NCI-H510A (cell line): Measurements from ENCODE around the gene ADCY9.
"Not testable (repeated sequence)": the region's sequence is repeated elsewhere in the genome, so short reads cannot be mapped to it uniquely, and the experiment has no call there.

Experiments used
- DNase-seq: peaks from one replicate; lab custom pipeline; 2025; lab: John Stamatoyannopoulos, UW

Gene ADCY9

DNA sequence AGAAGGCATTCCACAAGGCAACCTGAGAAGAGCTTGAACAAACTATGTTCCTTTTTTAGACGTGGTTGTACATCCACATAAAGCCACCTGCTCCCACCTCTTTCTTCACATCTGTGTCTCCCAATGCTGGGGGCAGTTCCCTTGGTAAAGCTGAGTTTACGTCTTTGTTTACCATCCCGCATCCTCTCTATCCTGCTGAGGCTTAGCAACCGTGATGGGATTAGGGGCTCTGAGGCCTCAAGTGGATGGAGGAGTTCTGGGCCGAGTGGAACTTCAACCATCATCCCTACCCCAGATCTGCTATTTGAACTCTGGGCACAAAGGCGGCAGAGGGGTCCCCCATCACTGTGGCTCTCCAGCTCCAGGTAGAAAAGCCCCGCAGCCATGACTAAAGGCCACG is 141.5 kb downstream of the ADCY9 start:
- no peak for DNase-seq

DNA sequence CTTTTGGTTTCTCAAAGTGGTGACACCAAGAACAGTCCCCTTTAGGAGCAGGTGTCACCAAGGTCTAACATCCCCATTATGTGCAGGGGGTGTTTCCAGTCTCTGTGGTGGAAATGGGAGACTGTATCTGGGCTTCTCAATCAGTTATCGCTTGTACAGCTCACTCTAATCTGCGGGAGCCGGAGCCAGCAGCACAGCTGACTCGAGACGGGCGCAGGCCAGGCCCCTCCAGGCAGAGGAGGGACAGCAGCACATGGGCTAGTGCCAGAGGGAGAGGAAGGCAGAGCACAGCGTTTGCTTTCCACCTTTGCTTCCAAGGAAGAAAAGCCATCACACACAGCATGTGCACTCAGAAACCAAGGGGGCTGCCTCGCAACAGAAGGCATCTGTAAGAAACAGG is 144.5 kb downstream of the ADCY9 start:
- DNase-seq, result no peak

GRCh38 chr16:3971261-3971660 is 145.0 kb downstream of the ADCY9 start:
- no peak for DNase-seq

DNA sequence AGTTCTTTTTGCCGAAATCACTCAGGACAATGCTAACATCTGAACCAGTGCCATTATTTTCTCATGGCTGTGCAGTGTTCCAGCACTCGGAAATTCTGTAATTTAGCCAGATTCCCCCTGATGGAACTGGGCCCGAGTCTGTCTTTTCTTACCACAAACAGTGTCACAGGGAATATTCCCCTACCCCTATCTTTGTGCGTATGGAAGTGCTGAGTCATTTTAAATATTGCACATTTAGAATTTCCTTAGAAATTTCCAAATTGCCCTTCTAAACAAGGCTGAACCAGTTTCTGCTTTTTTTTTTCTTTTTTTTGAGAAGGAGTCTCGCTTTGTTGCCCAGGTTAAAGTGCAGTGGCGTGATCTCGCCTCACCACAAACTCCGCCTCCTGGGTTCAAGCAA is 147.7 kb downstream of the ADCY9 start:
- DNase-seq, result no peak

DNA sequence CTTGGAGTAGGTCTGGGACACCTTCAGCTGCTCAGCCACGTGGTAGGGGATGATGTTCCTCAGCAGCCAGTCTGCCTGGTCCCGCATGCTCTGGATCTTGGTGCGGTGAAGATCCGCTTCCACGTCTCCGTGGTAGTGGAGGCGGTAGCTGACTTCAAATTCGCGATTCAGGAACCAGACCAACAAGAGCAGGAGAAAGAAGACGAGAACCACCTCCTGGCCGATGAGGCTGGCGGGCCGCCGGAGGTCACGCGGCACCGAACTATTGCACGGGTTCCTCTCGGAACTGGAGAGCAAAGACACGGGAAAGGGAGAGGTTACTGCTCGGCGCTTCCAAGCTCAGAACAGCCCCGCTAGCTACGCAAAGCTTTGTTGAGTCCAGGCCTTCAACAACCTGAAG is 149.6 kb downstream of the ADCY9 start:
- DNase-seq, result no peak

DNA sequence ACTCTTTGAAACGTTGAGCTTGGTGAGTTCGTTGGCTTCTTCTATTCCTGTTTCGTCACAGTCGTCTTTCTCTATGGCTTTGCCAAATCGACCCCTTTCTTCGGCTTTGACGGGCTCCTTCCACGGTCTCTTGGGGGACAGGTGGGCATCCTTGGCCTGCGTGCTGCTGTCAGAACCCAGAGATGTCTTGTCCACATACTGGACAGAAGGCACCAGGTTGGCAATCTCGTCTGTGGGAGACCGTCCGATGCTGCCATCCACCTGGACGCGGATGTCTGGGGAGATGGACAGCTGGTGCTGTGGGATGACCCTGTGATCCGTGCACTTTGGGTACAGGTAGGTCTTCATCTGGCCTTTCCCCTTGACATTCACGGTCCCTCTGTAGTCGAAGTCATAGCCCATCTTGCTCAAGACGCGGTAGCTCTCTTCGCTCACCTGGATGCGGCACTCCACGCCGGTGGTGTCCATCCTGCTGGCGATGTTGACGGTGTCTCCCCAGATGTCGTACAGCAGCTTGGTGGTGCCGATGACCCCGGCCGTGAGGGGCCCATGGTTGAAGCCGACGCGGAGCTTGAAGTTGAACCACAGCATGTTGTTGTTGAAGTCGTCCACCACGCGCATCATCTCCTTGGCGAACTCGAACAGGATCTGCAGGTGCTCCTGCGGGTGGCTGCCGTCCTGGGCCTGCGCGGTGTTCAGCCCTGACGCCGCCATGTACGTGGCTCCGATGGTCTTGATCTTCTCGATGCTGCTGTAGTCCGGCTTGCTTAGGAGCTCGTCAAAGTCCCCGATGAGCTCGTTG is 150.3 kb downstream of the ADCY9 start:
- DNase-seq, result no peak

DNA sequence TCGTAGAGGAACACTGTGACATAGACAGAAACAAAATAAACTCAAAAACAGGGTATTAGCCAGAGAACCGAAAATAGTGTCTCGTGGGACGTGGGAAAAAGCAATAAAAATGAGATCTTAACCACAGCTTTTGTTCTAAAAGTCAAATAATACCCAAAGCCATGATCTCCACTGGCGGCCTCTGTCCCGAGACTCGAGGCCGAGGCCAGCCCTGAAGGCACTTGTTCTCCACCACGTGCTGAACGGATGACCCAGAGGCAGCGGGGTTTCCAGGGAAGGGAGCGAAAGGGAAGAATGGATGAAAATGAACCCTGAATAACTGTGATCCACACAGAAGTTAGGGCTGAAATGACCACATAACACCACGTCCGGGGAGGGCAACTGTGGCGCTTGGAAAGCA is 150.9 kb downstream of the ADCY9 start:
- DNase-seq, result no peak

- no peak for DNase-seq
These were observed 151.5 kb downstream of the ADCY9 start for GRCh38 chr16:3964686-3965290.

DNA sequence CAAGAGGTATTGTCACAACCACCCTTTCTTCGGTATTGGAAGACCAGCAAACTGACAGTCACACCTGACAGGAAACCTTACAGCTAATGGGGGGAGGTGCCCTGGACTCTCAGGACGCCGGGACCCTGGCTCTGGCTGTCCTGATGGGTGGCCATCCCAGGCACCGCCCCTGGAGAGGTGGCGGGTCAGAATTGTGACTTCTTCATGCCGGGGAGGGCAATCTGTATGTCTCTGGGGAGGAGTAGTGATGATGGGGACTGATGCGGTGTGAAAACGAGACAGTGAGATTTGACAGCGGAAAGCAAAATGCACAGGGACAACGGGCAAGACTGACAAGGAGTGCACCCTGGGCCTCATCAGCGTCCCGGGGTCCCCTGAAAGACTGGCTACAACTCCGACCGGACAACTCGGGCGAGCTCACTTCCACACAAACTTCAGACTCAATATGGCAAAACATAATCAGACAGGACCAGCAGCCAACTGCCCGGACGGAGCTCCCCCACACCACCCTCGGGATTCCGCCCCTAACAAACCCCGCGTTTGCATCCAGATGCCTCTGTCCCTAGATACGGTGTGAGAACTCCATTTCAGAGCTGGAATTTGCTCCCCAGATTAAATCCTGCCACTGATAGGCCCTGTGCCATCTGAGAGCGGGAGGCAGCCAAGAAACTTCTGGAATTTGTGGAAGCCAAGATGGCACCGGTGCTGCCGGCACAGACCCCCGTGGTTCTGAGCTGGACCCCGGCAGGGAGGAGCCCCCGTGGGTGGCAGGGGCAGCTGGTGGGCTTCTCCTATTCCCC is 152.2 kb downstream of the ADCY9 start:
- no peak for DNase-seq

- no peak for DNase-seq
These were observed 153.0 kb downstream of the ADCY9 start for GRCh38 chr16:3963203-3963602.

DNA sequence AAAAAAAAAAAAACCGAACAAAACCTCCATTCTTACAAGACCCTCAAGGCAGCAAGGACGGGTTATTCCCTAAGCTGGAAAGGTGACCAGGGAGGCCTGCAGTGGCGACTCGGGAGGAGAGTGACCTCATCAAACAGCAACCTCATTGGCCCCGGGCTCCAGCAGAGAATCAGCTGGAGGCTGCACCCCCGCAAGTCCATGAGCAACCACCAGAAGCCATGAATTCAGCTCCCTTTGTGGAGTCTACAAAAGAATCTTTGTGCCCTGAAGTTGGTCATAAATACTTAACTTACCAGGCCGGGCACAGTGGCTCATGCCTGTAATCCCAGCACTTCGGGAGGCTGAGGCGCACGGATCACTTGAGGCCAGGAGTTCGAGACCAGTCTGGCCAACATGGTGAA is 154.8 kb downstream of the ADCY9 start:
- DNase-seq, result no peak

GRCh38 chr16:3959926-3960590 is 156.2 kb downstream of the ADCY9 start:
- not testable (repeated sequence) for DNase-seq

DNA sequence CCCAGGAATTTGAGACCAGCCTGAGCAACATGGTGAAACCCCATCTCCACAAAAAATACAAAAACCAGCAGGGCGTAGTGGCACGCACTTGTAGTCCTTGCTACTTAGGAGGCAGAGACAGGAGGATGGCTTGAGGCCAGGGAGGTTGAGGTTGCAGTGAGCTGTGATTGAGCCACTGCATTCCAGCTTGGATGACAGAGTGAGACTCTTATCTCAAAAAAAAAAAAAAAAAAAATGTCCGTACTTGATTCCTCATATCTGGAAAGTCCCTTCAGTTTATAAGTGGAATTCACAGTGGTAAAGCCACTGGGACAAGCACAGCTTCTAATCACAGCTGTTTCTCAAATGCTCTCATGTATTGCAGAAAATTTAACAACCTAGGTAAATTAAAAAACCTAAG is 157.1 kb downstream of the ADCY9 start:
- no peak for DNase-seq

GRCh38 chr16:3957344-3957980 is 158.8 kb downstream of the ADCY9 start:
- no peak for DNase-seq

- no peak for DNase-seq
These were observed 161.8 kb downstream of the ADCY9 start for GRCh38 chr16:3954411-3954921.

DNA sequence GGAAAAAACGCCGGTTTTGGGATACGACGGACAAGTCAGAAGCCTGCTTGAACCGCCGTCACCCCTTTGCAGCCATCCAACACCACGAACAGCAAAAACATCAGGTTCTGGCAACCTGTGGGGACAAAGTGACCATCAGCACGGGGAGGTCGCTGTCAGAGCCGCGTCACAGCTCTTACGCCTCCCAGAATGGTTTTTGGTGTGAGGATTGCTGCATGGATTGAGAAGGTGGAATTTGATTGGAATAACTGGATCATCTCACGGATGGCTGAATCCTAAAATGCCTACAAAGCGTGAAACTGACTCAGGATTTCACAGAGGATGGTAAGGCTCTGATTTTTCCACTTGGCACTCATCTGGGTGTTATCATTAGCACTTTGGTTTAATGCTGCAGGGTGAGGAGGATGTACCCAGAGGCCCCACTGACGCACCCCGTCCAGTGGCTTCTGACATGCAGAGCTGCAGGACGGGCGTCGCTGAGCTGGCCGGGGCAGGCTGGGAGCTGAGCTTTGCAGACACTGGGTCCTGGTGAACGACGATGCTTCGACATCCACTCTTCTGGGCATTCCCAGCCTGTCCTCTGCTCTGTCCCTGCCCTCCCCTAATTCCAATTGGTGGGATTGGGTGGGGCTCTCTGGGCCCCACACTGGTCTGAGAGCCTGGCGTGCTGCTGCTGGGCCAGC is 162.4 kb downstream of the ADCY9 start:
- no peak for DNase-seq

- no peak for DNase-seq
These were observed 163.5 kb downstream of the ADCY9 start for GRCh38 chr16:3952737-3953131.

- peak; percentile 44 for DNase-seq
These were observed 164.1 kb downstream of the ADCY9 start for GRCh38 chr16:3951861-3952736.

DNA sequence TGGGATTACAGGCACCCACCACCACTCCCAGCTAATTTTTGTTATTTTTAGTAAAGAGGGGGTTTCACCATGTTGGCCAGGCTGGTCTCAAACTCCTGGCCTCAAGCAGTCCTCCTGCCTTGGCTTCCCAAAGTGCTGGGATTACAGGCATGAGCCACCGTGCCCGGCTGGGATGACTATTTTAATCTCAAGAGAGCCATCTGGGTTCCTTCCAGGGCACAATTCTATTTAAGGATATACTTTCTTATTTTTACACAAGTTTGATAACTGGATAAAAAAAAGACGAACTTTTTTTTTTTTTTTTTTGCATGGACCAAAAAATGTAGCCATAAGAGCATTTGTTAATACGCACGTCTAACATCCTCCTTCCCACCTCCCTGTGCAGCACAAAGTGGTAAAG is 164.9 kb downstream of the ADCY9 start:
- not testable (repeated sequence) for DNase-seq
